Measurements from ENCODE around the gene TTLL12. TPM values are rescaled to one million over a fixed set of nuclear protein-coding genes. Genes with fewer than 3 reads are reported as not detected.

The TTLL12 gene
- total RNA-seq, 4 donors from 2014 or later: 20.0 to 35.2 (median 28.6) TPM

GRCh38 chr22:43202756-43203410 lies 15.9 kb upstream of the TTLL12 start:
- TF ChIP-seq POLR2A (IDR thresholded peaks at IDR 0.05) (no peak), CTCF (IDR thresholded peaks at IDR 0.05) (no peak)
- Histone ChIP-seq H3K4me1 (no peaks in the 10 kb centered on the region), H3K36me3 (no peaks in the 10 kb centered on the region), H3K9me3 (no peaks in the 10 kb centered on the region), H3K27me3 (no peaks in the 10 kb centered on the region), H3K4me3 (replicated peaks in 1 of 3) (no peak overlapping the region), H3K27ac (no peak overlapping the region)
- WGBS, 2 donors: 73 to 82% methylated on average over 9 to 13 of the region's 13 CpGs
- intact Hi-C loops (cut with DNase I): no loop called here
- no peak for DNase-seq

DNA sequence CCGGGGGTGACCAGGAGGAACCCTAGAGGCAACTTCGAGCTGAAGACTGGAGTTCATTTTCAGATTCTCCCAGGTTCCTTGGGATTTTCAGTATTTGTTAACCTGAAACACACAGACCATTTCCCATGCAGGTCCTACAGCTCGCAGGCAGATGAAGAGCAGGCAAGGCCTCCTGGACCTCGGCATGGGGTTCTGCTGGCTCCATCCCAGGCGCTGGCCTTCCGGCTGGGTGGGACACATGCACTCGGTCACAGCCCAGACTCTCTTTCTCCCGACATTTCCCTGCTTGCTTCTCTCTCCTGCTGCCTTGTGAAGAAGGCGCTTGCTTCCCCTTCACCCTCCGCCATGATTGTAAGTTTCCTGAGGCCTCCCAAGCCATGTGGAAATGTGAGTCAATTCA lies 15.4 kb upstream of the TTLL12 start:
- peaks cover 0 to 3% of the 10 kb centered on the region in 2 donors for H3K4me1 ChIP-seq
- no peak overlapping the region for H3K4me3 ChIP-seq (replicated peaks in 1 of 3)
- 95 to 98% methylated on average over 10 of the region's 10 CpGs for WGBS, 2 donors
- TF ChIP-seq POLR2A (IDR thresholded peaks at IDR 0.05): no peak
- no peak for TF ChIP-seq CTCF (IDR thresholded peaks at IDR 0.05)
- DNase-seq: no peak
- H3K27me3 ChIP-seq: no peaks in the 10 kb centered on the region
- intact Hi-C loops (cut with DNase I): no loop called here
- no peaks in the 10 kb centered on the region for H3K36me3 ChIP-seq
- no peaks in the 10 kb centered on the region for H3K9me3 ChIP-seq
- no peak overlapping the region for H3K27ac ChIP-seq

DNA sequence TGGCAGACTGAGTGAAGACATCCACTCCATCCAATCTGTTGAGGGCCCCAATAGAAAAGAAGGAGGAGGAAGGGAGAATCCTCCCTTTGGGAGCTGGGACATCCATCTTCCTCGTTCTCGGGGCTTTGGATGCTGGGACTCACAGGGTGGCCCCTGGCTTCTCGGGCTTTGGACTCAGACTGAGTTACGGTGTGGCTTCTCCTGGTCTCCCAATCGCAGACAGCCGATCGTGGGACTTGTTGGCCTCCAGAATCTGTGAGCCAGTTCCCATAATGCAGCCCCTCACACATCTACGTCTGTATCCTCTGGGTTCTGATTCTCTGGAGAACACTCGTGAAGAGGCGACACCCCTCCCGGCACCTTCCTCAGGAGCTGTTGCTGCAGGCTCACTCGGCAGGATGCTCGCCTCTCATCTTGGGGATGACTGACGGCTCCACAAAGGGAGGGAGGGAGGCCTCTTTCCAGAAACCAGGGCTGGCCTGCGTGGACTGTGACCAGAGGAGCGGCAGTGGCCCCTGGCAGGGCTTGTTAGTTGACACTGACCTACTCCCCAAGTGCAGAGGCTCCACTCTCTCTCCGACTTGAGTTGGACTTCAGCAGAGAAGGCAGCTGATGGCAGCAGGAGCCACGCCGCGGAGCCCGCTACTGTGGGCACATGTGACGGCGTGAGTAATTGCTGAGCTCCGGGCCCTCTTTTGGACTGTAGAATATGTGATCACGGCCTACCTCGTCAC lies 14.7 kb upstream of the TTLL12 start:
- no peak for TF ChIP-seq POLR2A (IDR thresholded peaks at IDR 0.05)
- no peak for TF ChIP-seq CTCF (IDR thresholded peaks at IDR 0.05)
- DNase-seq: no peak
- Histone ChIP-seq H3K27ac (no peak overlapping the region), H3K4me3 (replicated peaks in 1 of 3) (no peak overlapping the region), H3K4me1 (peaks cover 0 to 5% of the 10 kb centered on the region in 2 donors), H3K9me3 (no peaks in the 10 kb centered on the region), H3K36me3 (no peaks in the 10 kb centered on the region), H3K27me3 (no peaks in the 10 kb centered on the region)
- intact Hi-C loops (cut with DNase I): no loop called here
- 92 to 95% methylated on average over 25 to 26 of the region's 26 CpGs for WGBS, 2 donors

DNA sequence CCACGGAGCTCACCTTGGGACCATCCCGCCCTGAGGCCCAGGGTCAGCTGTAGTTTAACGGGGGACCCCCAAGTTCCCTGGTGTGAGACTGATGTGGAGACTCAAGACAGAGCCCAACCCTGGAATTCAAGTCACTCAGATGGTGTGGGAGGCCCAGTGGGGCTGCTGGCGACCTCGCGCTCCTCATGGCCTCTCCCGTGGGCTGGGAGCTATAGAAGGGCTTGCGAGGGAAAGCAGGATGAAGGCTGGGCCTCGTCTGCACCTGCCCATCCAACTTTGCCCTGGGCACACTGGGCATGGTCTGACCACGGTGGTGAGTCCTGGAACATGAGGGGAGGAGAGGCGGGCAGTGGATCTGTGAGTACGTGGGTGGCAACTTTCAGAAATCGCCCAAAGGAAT lies 13.6 kb upstream of the TTLL12 start:
- WGBS, 2 donors: 91 to 92% methylated on average over 12 to 13 of the region's 13 CpGs
- intact Hi-C loops (cut with DNase I): no loop called here
- Histone ChIP-seq H3K36me3 (no peaks in the 10 kb centered on the region), H3K4me3 (replicated peaks in 1 of 3) (no peak overlapping the region), H3K27ac (no peak overlapping the region), H3K27me3 (no peaks in the 10 kb centered on the region), H3K9me3 (no peaks in the 10 kb centered on the region), H3K4me1 (peaks cover 0 to 5% of the 10 kb centered on the region in 2 donors)
- no peak for DNase-seq
- no peak for TF ChIP-seq POLR2A (IDR thresholded peaks at IDR 0.05)
- TF ChIP-seq CTCF (IDR thresholded peaks at IDR 0.05): no peak

- intact Hi-C loops (cut with DNase I): no loop called here
- TF ChIP-seq POLR2A (IDR thresholded peaks at IDR 0.05) (no peak), CTCF (IDR thresholded peaks at IDR 0.05) (no peak)
- no peak for DNase-seq
- Histone ChIP-seq H3K4me1 (peaks cover 0 to 5% of the 10 kb centered on the region in 2 donors), H3K9me3 (no peaks in the 10 kb centered on the region), H3K4me3 (replicated peaks in 1 of 3) (no peak overlapping the region), H3K36me3 (no peaks in the 10 kb centered on the region), H3K27me3 (no peaks in the 10 kb centered on the region), H3K27ac (no peak overlapping the region)
- WGBS, 2 donors: 86 to 88% methylated on average over 16 to 17 of the region's 17 CpGs
Observed at GRCh38 chr22:43200031-43200430, 13.1 kb upstream of the TTLL12 start.
